B cell (primary cell): Measurements from ENCODE around the gene OTOR.

ENCODE experiments used
- EZH2 ChIP-seq: IDR thresholded peaks from 2 replicates; pipeline ENCODE4 v1.6.1; 2012; ENCODE audit warnings: borderline replicate concordance, low read depth, mild to moderate bottlenecking, moderate library complexity, low read length; ENCODE audit not compliant: insufficient read depth, poor library complexity, severe bottlenecking
- TF ChIP-seq, protein P1 (sequence below): fragments of 200-600 bp; IDR thresholded peaks from one replicate; pipeline ENCODE4 v1.8.0; 2022; ENCODE audit warnings: antibody characterized with exemption, mild to moderate bottlenecking

DNA sequence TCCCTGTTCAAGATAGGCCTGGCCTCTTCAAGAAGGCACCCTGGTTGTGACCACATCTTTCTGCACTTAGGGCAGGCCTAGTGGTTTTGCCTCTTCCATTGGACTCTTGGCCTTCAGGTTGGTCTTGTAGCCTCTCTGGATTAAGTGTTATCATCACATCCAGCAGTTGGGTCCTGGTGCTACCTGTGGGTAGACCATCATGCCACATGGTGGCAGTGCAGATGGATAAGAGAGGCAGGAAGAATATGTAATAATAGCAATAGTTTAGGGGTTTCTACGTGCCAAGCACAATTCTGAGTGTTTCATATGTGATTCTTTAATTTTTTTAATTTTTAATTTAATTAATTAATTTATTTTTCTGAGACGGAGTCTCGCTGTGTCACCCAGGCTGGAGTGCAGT, 46.9 kb upstream of the OTOR start:
- TF ChIP-seq, protein P1, sequence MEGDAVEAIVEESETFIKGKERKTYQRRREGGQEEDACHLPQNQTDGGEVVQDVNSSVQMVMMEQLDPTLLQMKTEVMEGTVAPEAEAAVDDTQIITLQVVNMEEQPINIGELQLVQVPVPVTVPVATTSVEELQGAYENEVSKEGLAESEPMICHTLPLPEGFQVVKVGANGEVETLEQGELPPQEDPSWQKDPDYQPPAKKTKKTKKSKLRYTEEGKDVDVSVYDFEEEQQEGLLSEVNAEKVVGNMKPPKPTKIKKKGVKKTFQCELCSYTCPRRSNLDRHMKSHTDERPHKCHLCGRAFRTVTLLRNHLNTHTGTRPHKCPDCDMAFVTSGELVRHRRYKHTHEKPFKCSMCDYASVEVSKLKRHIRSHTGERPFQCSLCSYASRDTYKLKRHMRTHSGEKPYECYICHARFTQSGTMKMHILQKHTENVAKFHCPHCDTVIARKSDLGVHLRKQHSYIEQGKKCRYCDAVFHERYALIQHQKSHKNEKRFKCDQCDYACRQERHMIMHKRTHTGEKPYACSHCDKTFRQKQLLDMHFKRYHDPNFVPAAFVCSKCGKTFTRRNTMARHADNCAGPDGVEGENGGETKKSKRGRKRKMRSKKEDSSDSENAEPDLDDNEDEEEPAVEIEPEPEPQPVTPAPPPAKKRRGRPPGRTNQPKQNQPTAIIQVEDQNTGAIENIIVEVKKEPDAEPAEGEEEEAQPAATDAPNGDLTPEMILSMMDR: no peak
- no peak for TF ChIP-seq EZH2
